H1 (cell line): ENCODE measurements around the gene LUZP1. TPM values are rescaled to one million over a fixed set of nuclear protein-coding genes. Genes with fewer than 3 reads are reported as not detected.

ENCODE experiments used
- CTCF ChIA-PET: fragments of 300-600 bp; sonication (Branson Sonifier 250); formaldehyde crosslinking; loops from one replicate; lab custom pipeline; 2021; ENCODE audit not compliant: partially characterized antibody; lab: Charles Lee
- POLR2A ChIA-PET: fragments of 300-600 bp; sonication (Branson Sonifier 250); formaldehyde crosslinking; loops from one replicate; lab custom pipeline; 2021; ENCODE audit warnings: inconsistent platforms; ENCODE audit not compliant: partially characterized antibody; lab: Charles Lee
- DNase-seq, 2 experiments: peaks; one replicate each; pipeline versions ENCODE4 v3.0.0 to v3.0.0-alpha.2; 2010 to 2022; ENCODE audit warnings: low spot score in 2 of 2, low read depth in 1 of 2, mixed read lengths in 1 of 2
- FAIRE-seq: peaks from 2 replicates; lab custom pipeline; 2011; peaks lifted over from hg19 to GRCh38; lab: Jason Lieb, UNC
- H2AFZ ChIP-seq: 2 replicates; pipeline ENCODE4 v1.8.1; 2012; ENCODE audit warnings: low read length, inconsistent platforms
- H2AK5ac ChIP-seq: 2 replicates; pipeline ENCODE4 v1.6.1; 2013; ENCODE audit warnings: low read depth, low read length
- H2BK120ac ChIP-seq: replicated peaks from 2 replicates; pipeline ENCODE3; 2013; ENCODE audit warnings: low read depth, low read length, inconsistent platforms
- H2BK12ac ChIP-seq: 2 replicates; pipeline ENCODE4 v1.6.1; 2013; ENCODE audit warnings: low read depth, low read length
- H2BK15ac ChIP-seq: 2 replicates; pipeline ENCODE4 v1.6.1; 2013; ENCODE audit warnings: low read length
- H2BK20ac ChIP-seq: 2 replicates; pipeline ENCODE4 v1.6.1; 2013; ENCODE audit warnings: low read length
- H2BK5ac ChIP-seq: 2 replicates; pipeline ENCODE4 v1.6.1; 2013; ENCODE audit warnings: low read depth, low read length
- H3K14ac ChIP-seq: 2 replicates; pipeline ENCODE4 v1.6.1; 2013; ENCODE audit warnings: inconsistent platforms; ENCODE audit not compliant: insufficient read length
- H3K18ac ChIP-seq: 2 replicates; pipeline ENCODE4 v1.6.1; 2013; ENCODE audit warnings: low read length; ENCODE audit errors: extremely low read depth
- H3K23ac ChIP-seq: 2 replicates; pipeline ENCODE4 v1.6.1; 2013; ENCODE audit warnings: inconsistent platforms; ENCODE audit not compliant: insufficient read length
- H3K23me2 ChIP-seq: 2 replicates; pipeline ENCODE4 v1.6.1; 2013; ENCODE audit warnings: low read depth, low read length
- H3K27ac ChIP-seq: 2 replicates; pipeline ENCODE4 v1.6.1; 2011; ENCODE audit warnings: low read depth, low read length, inconsistent platforms
- H3K27me3 ChIP-seq, 4 experiments: replicated peaks in 1 of 4; 1 replicate in 1 of 4; 2 replicates in 3 of 4; pipeline versions ENCODE4 v1.6.1 to v1.8.1; 2011 to 2013; ENCODE audit warnings: low read length in 3 of 4, mild to moderate bottlenecking in 3 of 4, inconsistent platforms in 2 of 4, mixed read lengths in 2 of 4, moderate library complexity in 1 of 4; ENCODE audit not compliant: control insufficient read depth in 3 of 4, insufficient read depth in 3 of 4; ENCODE audit errors: extremely low read depth in 1 of 4
- H3K36me3 ChIP-seq, 4 experiments: 2 replicates each; pipeline versions ENCODE4 v1.6.1 to v1.8.1; 2011 to 2013; ENCODE audit warnings: mild to moderate bottlenecking in 4 of 4, low read length in 3 of 4, moderate library complexity in 2 of 4, control low read depth in 1 of 4, inconsistent platforms in 1 of 4; ENCODE audit not compliant: insufficient read depth in 4 of 4, control insufficient read depth in 2 of 4
- H3K4ac ChIP-seq: replicated peaks from 2 replicates; pipeline ENCODE3; 2013; ENCODE audit warnings: low read length, low read depth, mixed read lengths, inconsistent platforms; ENCODE audit not compliant: insufficient read length
- H3K4me1 ChIP-seq, 4 experiments: replicated peaks in 1 of 4; 1 replicate in 1 of 4; 2 replicates in 3 of 4; pipeline versions ENCODE4 v1.6.1 to v1.8.1; 2011 to 2013; ENCODE audit warnings: low read length in 3 of 4, inconsistent platforms in 2 of 4, mixed read lengths in 1 of 4; ENCODE audit not compliant: insufficient read depth in 4 of 4, control insufficient read depth in 3 of 4
- H3K4me2 ChIP-seq, 2 experiments: 2 replicates each; pipeline versions ENCODE4 v1.6.1 to v1.8.1; 2011 to 2013; ENCODE audit warnings: low read depth in 2 of 2, low read length in 2 of 2, control low read depth in 1 of 2, inconsistent platforms in 1 of 2, mild to moderate bottlenecking in 1 of 2; ENCODE audit not compliant: insufficient read depth in 1 of 2
- H3K4me3 ChIP-seq, 4 experiments: fragments of 200-600, 300-600 bp in 1 of 4; sonication (generic), shearing (Covaris generic), sonication (Bioruptor Twin) in 1 of 4; 2 replicates each; pipeline versions ENCODE4 v1.5.1 to v1.8.1; 2011 to 2016; ENCODE audit warnings: low read length in 4 of 4, low read depth in 3 of 4, control low read depth in 2 of 4, inconsistent platforms in 2 of 4, mild to moderate bottlenecking in 2 of 4, mixed read lengths in 1 of 4, moderate library complexity in 1 of 4; ENCODE audit not compliant: insufficient read depth in 2 of 4; ENCODE audit errors: extremely low read depth in 1 of 4
- H3K56ac ChIP-seq: replicated peaks from 2 replicates; pipeline ENCODE3; 2013; ENCODE audit warnings: low read depth, mild to moderate bottlenecking, mixed read lengths, low read length, inconsistent platforms; ENCODE audit not compliant: insufficient read length
- H3K79me1 ChIP-seq: 2 replicates; pipeline ENCODE4 v1.6.1; 2013; ENCODE audit warnings: low read depth, low read length, control low read depth
- H3K79me2 ChIP-seq, 2 experiments: 2 replicates each; pipeline versions ENCODE4 v1.6.1 to v1.8.1; 2012 to 2013; ENCODE audit warnings: low read length in 2 of 2, mild to moderate bottlenecking in 2 of 2, inconsistent platforms in 1 of 2; ENCODE audit not compliant: insufficient read depth in 2 of 2, control insufficient read depth in 1 of 2
- H3K9ac ChIP-seq, 4 experiments: replicated peaks in 1 of 4; 1 replicate in 1 of 4; 2 replicates in 3 of 4; pipeline versions ENCODE4 v1.6.1 to v1.8.1; 2011 to 2013; ENCODE audit warnings: low read depth in 3 of 4, low read length in 3 of 4, control low read depth in 2 of 4, mild to moderate bottlenecking in 2 of 4, moderate library complexity in 2 of 4, inconsistent platforms in 1 of 4; ENCODE audit errors: extremely low read depth in 1 of 4
- H3K9me3 ChIP-seq, 2 experiments: 2 replicates each; pipeline versions ENCODE4 v1.6.1 to v1.8.1; 2012 to 2013; ENCODE audit warnings: mild to moderate bottlenecking in 2 of 2, moderate library complexity in 2 of 2, control low read depth in 1 of 2, inconsistent platforms in 1 of 2, low read depth in 1 of 2, low read length in 1 of 2, mixed read lengths in 1 of 2; ENCODE audit not compliant: insufficient read depth in 2 of 2
- H4K20me1 ChIP-seq, 2 experiments: replicated peaks in 1 of 2; 2 replicates each; pipeline versions ENCODE3 to v1.8.1; 2011 to 2013; ENCODE audit warnings: inconsistent platforms in 2 of 2, low read length in 2 of 2, mild to moderate bottlenecking in 1 of 2; ENCODE audit not compliant: insufficient read depth in 2 of 2, control insufficient read depth in 1 of 2
- H4K5ac ChIP-seq: 2 replicates; pipeline ENCODE4 v1.6.1; 2013; ENCODE audit warnings: low read length, low read depth, mixed read lengths, inconsistent platforms; ENCODE audit not compliant: insufficient read length
- H4K8ac ChIP-seq: 2 replicates; pipeline ENCODE4 v1.8.0; 2013; ENCODE audit warnings: mild to moderate bottlenecking, moderate library complexity, low read length, inconsistent platforms; ENCODE audit not compliant: insufficient read depth; ENCODE audit errors: extremely low read depth
- H4K91ac ChIP-seq: replicated peaks from 2 replicates; pipeline ENCODE3; 2013; ENCODE audit warnings: low read length, mixed read lengths, inconsistent platforms; ENCODE audit not compliant: insufficient read length
- BCL11A ChIP-seq, 2 experiments: IDR thresholded peaks; one replicate each; pipeline ENCODE4 v1.6.1; 2011; ENCODE audit warnings: low read depth in 2 of 2, low read length in 2 of 2, mild to moderate bottlenecking in 2 of 2
- E2F6 ChIP-seq: IDR thresholded peaks from 2 replicates; pipeline ENCODE4 v1.6.1; 2012; ENCODE audit warnings: inconsistent platforms
- WGBS, 2 experiments: shearing (Covaris generic) in 1 of 2; methylation state at CpG; one replicate each; pipeline versions ENCODE4 v1.1.6 to v1.1.7; 2013 to 2015; ENCODE audit warnings: low lambda C conversion rate in 2 of 2, mixed read lengths in 2 of 2, inconsistent platforms in 1 of 2, low coverage in 1 of 2, missing lambda C conversion rate in 1 of 2; ENCODE audit not compliant: insufficient replicate concordance in 2 of 2, insufficient coverage in 1 of 2, insufficient read length in 1 of 2; ENCODE audit errors: extremely low coverage in 1 of 2, missing lambda C conversion rate in 1 of 2; 5-methylcytosine and 5-hydroxymethylcytosine counted together
- polyA plus RNA-seq, 7 experiments: library from polyadenylated mRNA; depleted of rRNA in 3 of 7; stranded (reverse) in 5 of 7; unstranded in 2 of 7; fragments of >200 nt in 5 of 7; fragments of 200-250 nt in 2 of 7; gene quantifications; 1 replicate in 5 of 7; 2 replicates in 1 of 7; 4 replicates in 1 of 7; pipeline versions ENCODE4 v1.2.1 to v1.2.3, GENCODE V29; 2011 to 2013; ENCODE audit warnings: missing spikeins in 2 of 7, mixed read lengths in 2 of 7
- total RNA-seq: library from RNA; stranded (reverse); fragmentation: NEBNext Ultra II Directional; extraction: Animal tissue kit (Norgen Biotek cat#: 25700); gene quantifications from 2 replicates; pipeline ENCODE4 v1.2.1, GENCODE V29; 2021

The LUZP1 gene
- total and polyA plus RNA-seq, 2 of the 8 experiments (the other 6 are each of a cell fraction or from before 2014, with no cell fraction given) = 14.0 to 60.5 TPM

- H2BK20ac ChIP-seq = no peak overlapping the region
- H3K36me3 ChIP-seq = peaks cover 0 to 9% (median 4%) of the 10 kb centered on the region in 4 experiments; a peak in 4 of 8 replicates
- H3K4me2 ChIP-seq = no peak overlapping the region
- no peak overlapping the region for H3K18ac ChIP-seq
- WGBS, 2 experiments = 88% methylated on average over 10 of the region's 10 CpGs; no CpG with 5 or more reads in 1 of the 2 experiments
- no peaks in the 10 kb centered on the region for H3K27me3 ChIP-seq
- FAIRE-seq (no peak), DNase-seq (no peak)
- no peak overlapping the region for H2BK12ac ChIP-seq
- H3K4ac ChIP-seq = no peak overlapping the region
- H3K56ac ChIP-seq = no peak overlapping the region
- no peak overlapping the region for H2AK5ac ChIP-seq
- H3K79me2 ChIP-seq = peaks cover 0 to 9% of the 10 kb centered on the region in 2 experiments; a peak in 3 of 4 replicates
- H4K20me1 ChIP-seq = peaks cover 8% of the 10 kb centered on the region in 2 experiments
- no peak overlapping the region for H3K9ac ChIP-seq
- H3K4me1 ChIP-seq = peaks cover 0 to 5% (median 1%) of the 10 kb centered on the region in 4 experiments; a peak in 2 of 7 replicates
- CTCF ChIA-PET = interaction anchor here (0.7 to 27.1 kb wide), 10 partner anchors 9 to 107 kb away, joined by 3 to 705 read pairs (median 3); partner anchors contain the start of gene LUZP1
- no peak overlapping the region for H3K4me3 ChIP-seq
- no peaks in the 10 kb centered on the region for H3K9me3 ChIP-seq
- no peak overlapping the region for H4K91ac ChIP-seq
- no peak overlapping the region for H3K14ac ChIP-seq
- H3K79me1 ChIP-seq = 0 out of 2 replicates have a peak, but pooled peaks cover 3% of the 10 kb centered on the region
- no peak overlapping the region for H4K8ac ChIP-seq
- H3K23ac ChIP-seq = no peak overlapping the region
- H2BK120ac ChIP-seq = no peak overlapping the region
- POLR2A ChIA-PET = interaction anchor here (0.8 to 1.3 kb wide), 2 partner anchors 9 to 64 kb away, joined by 3 to 4 read pairs; no protein-coding TSS in a partner anchor
- no peak overlapping the region for H2AFZ ChIP-seq
- H4K5ac ChIP-seq = no peak overlapping the region
- no peak for TF ChIP-seq E2F6
- no peak for TF ChIP-seq BCL11A (IDR thresholded peaks at IDR 0.05; ENCODE audit: low read depth in 2 of 2, low read length in 2 of 2)
- no peak overlapping the region for H2BK15ac ChIP-seq
- no peak overlapping the region for H3K27ac ChIP-seq
- H2BK5ac ChIP-seq = no peak overlapping the region
- no peaks in the 10 kb centered on the region; the same call in 1 of the 2 replicates for H3K23me2 ChIP-seq
Measured at GRCh38 chr1:23103001-23103889, 65.4 kb downstream of the LUZP1 start.
